ENCODE data around the gene ZFP64. TPM values are rescaled to one million over a fixed set of nuclear protein-coding genes. Genes with fewer than 3 reads are reported as not detected.
"Not testable (repeated sequence)": the region's sequence is repeated elsewhere in the genome, so short reads cannot be mapped to it uniquely, and the experiment has no call there.

ZFP64 gene
- total RNA-seq, 1 experiment from 2014 or later = 25.6 TPM

DNA sequence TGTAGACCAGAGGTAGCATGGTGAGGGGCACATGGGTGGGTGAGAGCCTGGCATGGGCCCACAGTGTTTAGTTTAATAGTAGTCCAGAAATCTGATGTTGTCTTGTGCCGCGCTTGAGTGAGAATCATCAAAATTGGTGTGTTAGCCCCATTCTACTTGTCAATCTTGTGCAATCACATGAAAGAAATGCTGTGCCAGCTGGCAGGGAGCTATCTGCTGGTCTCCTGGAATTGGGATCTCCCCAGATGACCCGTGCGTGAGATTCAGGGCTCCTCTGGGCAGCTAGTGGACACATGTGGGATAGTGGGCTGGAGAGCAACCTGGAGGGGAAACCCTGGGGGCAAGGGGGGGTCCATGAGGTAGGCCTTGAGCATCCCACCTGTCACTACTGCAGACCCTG is 43.5 kb upstream of the ZFP64 start:
- no peak overlapping the region for H3K27ac Mint-ChIP-seq (ENCODE audit: unreplicated experiment)
- BruUV-seq (replicated peaks) = no TSS peak
- intact Hi-C loops (cut with micrococcal nuclease; ENCODE audit: unreplicated experiment) = no loop called here
- peaks cover 3% of the 10 kb centered on the region for H3K9me3 Mint-ChIP-seq (ENCODE audit: low read depth, unreplicated experiment)
- no peaks in the 10 kb centered on the region for H3K36me3 Mint-ChIP-seq (ENCODE audit: insufficient read depth, unreplicated experiment)
- DNase-seq = no peak
- peaks cover 18% of the 10 kb centered on the region for H3K4me1 Mint-ChIP-seq (ENCODE audit: low read depth, unreplicated experiment)
- TF ChIP-seq, protein P1, sequence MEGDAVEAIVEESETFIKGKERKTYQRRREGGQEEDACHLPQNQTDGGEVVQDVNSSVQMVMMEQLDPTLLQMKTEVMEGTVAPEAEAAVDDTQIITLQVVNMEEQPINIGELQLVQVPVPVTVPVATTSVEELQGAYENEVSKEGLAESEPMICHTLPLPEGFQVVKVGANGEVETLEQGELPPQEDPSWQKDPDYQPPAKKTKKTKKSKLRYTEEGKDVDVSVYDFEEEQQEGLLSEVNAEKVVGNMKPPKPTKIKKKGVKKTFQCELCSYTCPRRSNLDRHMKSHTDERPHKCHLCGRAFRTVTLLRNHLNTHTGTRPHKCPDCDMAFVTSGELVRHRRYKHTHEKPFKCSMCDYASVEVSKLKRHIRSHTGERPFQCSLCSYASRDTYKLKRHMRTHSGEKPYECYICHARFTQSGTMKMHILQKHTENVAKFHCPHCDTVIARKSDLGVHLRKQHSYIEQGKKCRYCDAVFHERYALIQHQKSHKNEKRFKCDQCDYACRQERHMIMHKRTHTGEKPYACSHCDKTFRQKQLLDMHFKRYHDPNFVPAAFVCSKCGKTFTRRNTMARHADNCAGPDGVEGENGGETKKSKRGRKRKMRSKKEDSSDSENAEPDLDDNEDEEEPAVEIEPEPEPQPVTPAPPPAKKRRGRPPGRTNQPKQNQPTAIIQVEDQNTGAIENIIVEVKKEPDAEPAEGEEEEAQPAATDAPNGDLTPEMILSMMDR (IDR thresholded peaks at IDR 0.05; ENCODE audit: unreplicated experiment) = no peak
- no peak overlapping the region for H3K4me3 Mint-ChIP-seq (ENCODE audit: low read depth, unreplicated experiment)
- H3K27me3 Mint-ChIP-seq (ENCODE audit: unreplicated experiment) = no peaks in the 10 kb centered on the region
- CTCF ChIA-PET = no interaction called here

DNA sequence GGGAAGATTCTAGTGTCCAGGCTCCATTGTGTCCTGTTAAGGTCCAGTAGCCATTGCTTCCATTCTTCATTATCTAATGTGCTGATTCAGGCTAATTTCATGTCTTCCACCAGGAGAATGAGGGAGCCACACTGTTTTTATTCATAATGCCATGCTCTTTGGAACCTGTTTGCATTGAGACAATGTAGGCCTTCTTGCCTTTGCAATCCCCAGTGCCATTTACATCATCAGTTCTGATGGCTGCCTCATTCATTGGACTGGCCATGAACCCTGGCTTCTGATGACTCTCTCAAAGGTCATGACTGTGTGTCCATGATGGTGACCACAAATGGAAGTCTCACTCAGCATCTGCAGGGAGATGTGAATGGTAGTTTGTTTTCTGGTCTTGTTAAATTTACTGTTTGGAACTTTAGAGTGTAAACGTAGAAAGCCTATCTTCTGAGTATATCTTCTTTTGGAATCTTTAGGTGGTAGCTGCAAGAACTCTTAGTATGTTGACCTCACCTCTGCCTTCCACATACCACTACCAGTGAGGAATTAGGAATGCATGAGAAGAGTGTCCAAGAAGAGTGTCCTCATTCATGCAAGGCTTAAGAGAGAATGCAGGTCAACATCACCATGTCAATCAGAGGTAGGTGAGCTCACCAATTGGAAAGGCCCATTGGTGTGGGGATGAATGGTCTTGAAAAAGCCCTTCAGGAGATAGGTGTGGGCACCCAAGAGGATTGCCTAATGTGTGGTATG is 42.9 kb upstream of the ZFP64 start:
- Mint-ChIP-seq H3K27ac (ENCODE audit: unreplicated experiment) (no peak overlapping the region), H3K36me3 (ENCODE audit: insufficient read depth, unreplicated experiment) (no peaks in the 10 kb centered on the region), H3K4me3 (ENCODE audit: low read depth, unreplicated experiment) (no peak overlapping the region), H3K9me3 (ENCODE audit: low read depth, unreplicated experiment) (peaks cover 3% of the 10 kb centered on the region), H3K4me1 (ENCODE audit: low read depth, unreplicated experiment) (peaks cover 24% of the 10 kb centered on the region), H3K27me3 (ENCODE audit: unreplicated experiment) (no peaks in the 10 kb centered on the region)
- BruUV-seq (replicated peaks) = no TSS peak
- CTCF ChIA-PET = no interaction called here
- TF ChIP-seq, protein P1 (IDR thresholded peaks at IDR 0.05; ENCODE audit: unreplicated experiment) = no peak
- DNase-seq = no peak
- intact Hi-C loops (cut with micrococcal nuclease; ENCODE audit: unreplicated experiment) = no loop called here

DNA sequence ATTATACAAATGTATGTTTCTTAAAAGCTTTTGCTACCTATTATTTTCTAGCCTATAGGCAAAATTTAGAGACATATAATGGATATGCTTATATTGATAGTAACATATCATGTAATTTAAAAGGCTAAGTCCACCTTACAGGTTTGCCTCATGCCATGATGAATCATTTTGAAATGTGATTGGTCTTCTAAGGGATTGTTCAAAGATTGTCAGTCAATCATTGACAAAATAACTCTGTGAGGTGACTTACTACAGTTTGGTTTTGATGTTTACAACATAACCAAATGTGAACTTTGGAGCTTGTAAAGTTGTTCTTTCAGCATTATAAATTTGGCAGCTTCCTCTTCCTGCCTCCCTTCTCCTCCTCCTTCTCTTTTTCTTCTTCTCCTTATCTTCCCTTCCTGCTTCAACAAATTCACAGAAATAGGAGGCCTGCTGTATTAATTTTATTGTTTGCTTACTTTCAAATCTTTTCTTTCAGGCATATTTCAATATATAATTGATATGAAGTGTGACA is 39.7 kb upstream of the ZFP64 start:
- no TSS peak for BruUV-seq (replicated peaks)
- TF ChIP-seq, protein P1 (IDR thresholded peaks at IDR 0.05; ENCODE audit: unreplicated experiment) = no peak
- H3K27me3 Mint-ChIP-seq (ENCODE audit: unreplicated experiment) = no peaks in the 10 kb centered on the region
- peak overlapping the region; percentile 70 for H3K27ac Mint-ChIP-seq (ENCODE audit: unreplicated experiment)
- H3K36me3 Mint-ChIP-seq (ENCODE audit: insufficient read depth, unreplicated experiment) = no peaks in the 10 kb centered on the region
- DNase-seq = peak; percentile 8
- H3K4me1 Mint-ChIP-seq (ENCODE audit: low read depth, unreplicated experiment) = peaks cover 24% of the 10 kb centered on the region
- no peak overlapping the region for H3K4me3 Mint-ChIP-seq (ENCODE audit: low read depth, unreplicated experiment)
- CTCF ChIA-PET = interaction anchor here (0.7 to 1.6 kb wide), 10 partner anchors 9 to 987 kb away, joined by 3 to 5 read pairs (median 4); partner anchors contain the start of gene ZFP64
- H3K9me3 Mint-ChIP-seq (ENCODE audit: low read depth, unreplicated experiment) = peaks cover 3% of the 10 kb centered on the region
- intact Hi-C loops (cut with micrococcal nuclease; ENCODE audit: unreplicated experiment) = loop anchor here (2.0 kb wide), 1 partner anchor 38 kb away; no protein-coding TSS in a partner anchor

- intact Hi-C loops (cut with micrococcal nuclease; ENCODE audit: unreplicated experiment) = loop anchor here (2.0 kb wide), 1 partner anchor 38 kb away; no protein-coding TSS in a partner anchor
- Mint-ChIP-seq H3K9me3 (ENCODE audit: low read depth, unreplicated experiment) (peaks cover 3% of the 10 kb centered on the region), H3K27me3 (ENCODE audit: unreplicated experiment) (no peaks in the 10 kb centered on the region), H3K27ac (ENCODE audit: unreplicated experiment) (peak overlapping the region; percentile 70), H3K4me1 (ENCODE audit: low read depth, unreplicated experiment) (peaks cover 24% of the 10 kb centered on the region), H3K36me3 (ENCODE audit: insufficient read depth, unreplicated experiment) (no peaks in the 10 kb centered on the region), H3K4me3 (ENCODE audit: low read depth, unreplicated experiment) (peak overlapping the region; percentile 38)
- DNase-seq = peak; percentile 40
- TF ChIP-seq, protein P1 (IDR thresholded peaks at IDR 0.05; ENCODE audit: unreplicated experiment) = no peak
- BruUV-seq (replicated peaks) = no TSS peak
- CTCF ChIA-PET = interaction anchor here (1.0 to 1.6 kb wide), 3 partner anchors 39 to 217 kb away, joined by 3 to 5 read pairs (median 4); partner anchors contain the start of gene ZFP64
Measured at GRCh38 chr20:52230409-52230808, 38.8 kb upstream of the ZFP64 start.

- H3K9me3 Mint-ChIP-seq (ENCODE audit: low read depth, unreplicated experiment); intact Hi-C loops (cut with micrococcal nuclease; ENCODE audit: unreplicated experiment); H3K36me3 Mint-ChIP-seq (ENCODE audit: insufficient read depth, unreplicated experiment); DNase-seq; CTCF ChIA-PET; H3K27ac Mint-ChIP-seq (ENCODE audit: unreplicated experiment); H3K27me3 Mint-ChIP-seq (ENCODE audit: unreplicated experiment); H3K4me3 Mint-ChIP-seq (ENCODE audit: low read depth, unreplicated experiment); BruUV-seq (replicated peaks): not testable (repeated sequence)
- peaks cover 24% of the 10 kb centered on the region for H3K4me1 Mint-ChIP-seq (ENCODE audit: low read depth, unreplicated experiment)
Measured at GRCh38 chr20:52229346-52229745, 37.8 kb upstream of the ZFP64 start.
